Fibroblast of pulmonary artery (primary cell): ENCODE measurements around the gene CCL7.

Experiments used
- DNase-seq: peaks from one replicate; pipeline ENCODE4 v3.0.0-alpha.2; 2010; ENCODE audit warnings: low read depth
- H3K4me3 ChIP-seq: replicated peaks from 2 replicates; pipeline ENCODE4 v1.5.1; 2011; ENCODE audit warnings: low read depth, mild to moderate bottlenecking, control low read depth, low read length, moderate library complexity
- CTCF ChIP-seq: IDR thresholded peaks from 2 replicates; pipeline ENCODE4 v1.5.1; 2011; ENCODE audit warnings: mild to moderate bottlenecking, control low read depth, low read length, inconsistent platforms; ENCODE audit errors: missing control alignments

Gene CCL7

GRCh38 chr17:34246446-34246845 is 23.6 kb upstream of the CCL7 start:
- no peak for TF ChIP-seq CTCF
- H3K4me3 ChIP-seq, result no peak overlapping the region
- no peak for DNase-seq

GRCh38 chr17:34246881-34247280 is 23.1 kb upstream of the CCL7 start:
- TF ChIP-seq CTCF, result no peak
- no peak overlapping the region for H3K4me3 ChIP-seq
- no peak for DNase-seq

- no peak for TF ChIP-seq CTCF
- H3K4me3 ChIP-seq, result no peak overlapping the region
- DNase-seq, result peak; percentile 73
These were observed 21.5 kb upstream of the CCL7 start for GRCh38 chr17:34248511-34249024.

GRCh38 chr17:34249061-34249460 is 21.0 kb upstream of the CCL7 start:
- no peak overlapping the region for H3K4me3 ChIP-seq
- no peak for TF ChIP-seq CTCF
- DNase-seq, result no peak

- no peak for DNase-seq
- no peak for TF ChIP-seq CTCF
- H3K4me3 ChIP-seq, result no peak overlapping the region
These were observed 20.5 kb upstream of the CCL7 start for GRCh38 chr17:34249478-34249877.

GRCh38 chr17:34251186-34251585 is 18.8 kb upstream of the CCL7 start:
- TF ChIP-seq CTCF, result no peak
- DNase-seq, result no peak
- H3K4me3 ChIP-seq, result no peak overlapping the region

GRCh38 chr17:34252095-34252443 is 18.0 kb upstream of the CCL7 start:
- no peak for DNase-seq
- no peak overlapping the region for H3K4me3 ChIP-seq
- no peak for TF ChIP-seq CTCF
